ENCODE results near the gene GTF2IRD1.
"Not testable (repeated sequence)": the region's sequence is repeated elsewhere in the genome, so short reads cannot be mapped to it uniquely, and the experiment has no call there.

Gene GTF2IRD1

GRCh38 chr7:74493295-74493694 lies 39.6 kb downstream of the GTF2IRD1 start:
- DNase-seq (ENCODE audit: low read depth), result no peak

- no peak for DNase-seq (ENCODE audit: low read depth)
Measured at GRCh38 chr7:74494076-74494548, 40.4 kb downstream of the GTF2IRD1 start.

GRCh38 chr7:74495112-74496086 lies 41.7 kb downstream of the GTF2IRD1 start:
- no peak for DNase-seq (ENCODE audit: low read depth)

GRCh38 chr7:74496272-74496671 lies 42.6 kb downstream of the GTF2IRD1 start:
- DNase-seq (ENCODE audit: low read depth), result no peak

GRCh38 chr7:74496773-74497172 lies 43.1 kb downstream of the GTF2IRD1 start:
- DNase-seq (ENCODE audit: low read depth), result not testable (repeated sequence)

GRCh38 chr7:74498354-74498753 lies 44.6 kb downstream of the GTF2IRD1 start:
- DNase-seq (ENCODE audit: low read depth), result no peak

GRCh38 chr7:74498996-74499834 lies 45.5 kb downstream of the GTF2IRD1 start:
- DNase-seq (ENCODE audit: low read depth), result no peak

GRCh38 chr7:74499835-74500388 lies 46.2 kb downstream of the GTF2IRD1 start:
- no peak for DNase-seq (ENCODE audit: low read depth)

GRCh38 chr7:74501298-74501697 lies 47.6 kb downstream of the GTF2IRD1 start:
- no peak for DNase-seq (ENCODE audit: low read depth)

- no peak for DNase-seq (ENCODE audit: low read depth)
Measured at GRCh38 chr7:74502216-74502891, 48.6 kb downstream of the GTF2IRD1 start.

- DNase-seq (ENCODE audit: low read depth), result no peak
Measured at GRCh38 chr7:74503061-74503460, 49.4 kb downstream of the GTF2IRD1 start.

- no peak for DNase-seq (ENCODE audit: low read depth)
Measured at GRCh38 chr7:74503943-74504342, 50.2 kb downstream of the GTF2IRD1 start.

GRCh38 chr7:74505471-74506324 lies 52.0 kb downstream of the GTF2IRD1 start:
- DNase-seq (ENCODE audit: low read depth), result no peak

GRCh38 chr7:74506325-74506724 lies 52.6 kb downstream of the GTF2IRD1 start:
- DNase-seq (ENCODE audit: low read depth), result no peak

GRCh38 chr7:74507538-74508319 lies 54.0 kb downstream of the GTF2IRD1 start:
- no peak for DNase-seq (ENCODE audit: low read depth)

GRCh38 chr7:74509453-74509852 lies 55.7 kb downstream of the GTF2IRD1 start:
- not testable (repeated sequence) for DNase-seq (ENCODE audit: low read depth)

- no peak for DNase-seq (ENCODE audit: low read depth)
Measured at GRCh38 chr7:74511345-74511744, 57.6 kb downstream of the GTF2IRD1 start.

- no peak for DNase-seq (ENCODE audit: low read depth)
Measured at GRCh38 chr7:74512762-74513161, 59.1 kb downstream of the GTF2IRD1 start.

GRCh38 chr7:74514131-74514591 lies 60.5 kb downstream of the GTF2IRD1 start:
- no peak for DNase-seq (ENCODE audit: low read depth)

- DNase-seq (ENCODE audit: low read depth), result no peak
Measured at GRCh38 chr7:74515276-74515675, 61.6 kb downstream of the GTF2IRD1 start.
